Measurements from ENCODE around the gene ADGRL2.
A peak's percentile ranks its signal among the peaks of the same experiment; 100 is the strongest.

The ADGRL2 gene

DNA sequence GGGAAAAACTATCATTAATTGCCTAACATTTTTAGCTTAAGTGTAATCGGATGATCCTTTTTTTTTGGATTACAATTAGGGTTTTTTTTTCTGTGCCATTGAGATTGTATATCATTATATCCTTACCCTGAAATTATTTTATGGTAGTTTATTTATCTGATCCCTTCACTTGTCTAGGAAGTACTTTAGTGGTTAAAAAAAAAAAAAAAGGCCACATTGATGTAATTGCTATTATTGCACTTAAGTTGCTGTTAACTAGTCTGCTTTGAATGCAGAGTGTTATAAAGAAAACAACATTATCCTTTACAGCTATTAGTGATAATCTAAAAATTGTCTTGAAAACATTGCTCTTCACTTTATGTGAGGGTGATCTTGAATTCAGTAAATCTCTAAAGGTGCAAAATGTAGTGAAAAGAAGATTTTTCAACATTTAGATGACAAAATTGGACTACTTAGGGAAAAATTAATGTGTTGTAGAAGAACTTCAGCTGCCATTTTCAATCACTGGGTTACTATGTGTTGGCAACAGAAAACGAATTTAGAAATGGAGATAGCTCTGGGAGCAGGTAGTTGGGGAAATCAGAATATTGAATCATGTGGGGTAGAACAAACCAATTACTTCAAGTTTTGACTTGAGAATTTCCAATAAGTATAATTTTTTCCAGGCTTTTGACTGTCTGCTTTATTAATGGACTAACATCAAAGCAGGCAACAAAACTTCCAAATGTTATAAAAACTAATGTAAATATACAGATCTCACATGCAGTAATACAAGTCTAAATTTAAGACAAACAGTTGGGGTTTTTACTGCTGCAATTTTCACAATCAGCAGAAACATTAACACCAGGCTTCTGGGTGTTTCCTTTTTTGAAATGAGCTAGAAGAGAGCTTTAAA lies 5.0 kb downstream of the ADGRL2 start:
- Histone ChIP-seq H3K27ac (ENCODE audit: low read depth, low read length) (no peak overlapping the region), H3K9me2 (replicated peaks; ENCODE audit: insufficient read depth, low read length) (no peaks in the 10 kb centered on the region), H3F3A (ENCODE audit: insufficient read depth) (no peaks in the 10 kb centered on the region), H3K4me3 (ENCODE audit: insufficient read depth, low read length, poor library complexity, severe bottlenecking) (no peak overlapping the region), H3K4me2 (ENCODE audit: low read depth, low read length, poor library complexity, severe bottlenecking) (no peak overlapping the region), H4K20me1 (ENCODE audit: low read depth, low read length) (no peaks in the 10 kb centered on the region), H3K27me3 (ENCODE audit: low read length) (no peaks in the 10 kb centered on the region), H3K79me2 (ENCODE audit: insufficient read depth, low read length) (no peaks in the 10 kb centered on the region), H2AFZ (ENCODE audit: low read depth, low read length, severe bottlenecking) (peak overlapping the region; percentile 16), H3K9me3 (ENCODE audit: insufficient read depth, low read length) (no peaks in the 10 kb centered on the region), H3K36me3 (ENCODE audit: low read length) (no peaks in the 10 kb centered on the region), H3K9ac (ENCODE audit: low read length) (no peak overlapping the region)
- TF ChIP-seq, protein P1, sequence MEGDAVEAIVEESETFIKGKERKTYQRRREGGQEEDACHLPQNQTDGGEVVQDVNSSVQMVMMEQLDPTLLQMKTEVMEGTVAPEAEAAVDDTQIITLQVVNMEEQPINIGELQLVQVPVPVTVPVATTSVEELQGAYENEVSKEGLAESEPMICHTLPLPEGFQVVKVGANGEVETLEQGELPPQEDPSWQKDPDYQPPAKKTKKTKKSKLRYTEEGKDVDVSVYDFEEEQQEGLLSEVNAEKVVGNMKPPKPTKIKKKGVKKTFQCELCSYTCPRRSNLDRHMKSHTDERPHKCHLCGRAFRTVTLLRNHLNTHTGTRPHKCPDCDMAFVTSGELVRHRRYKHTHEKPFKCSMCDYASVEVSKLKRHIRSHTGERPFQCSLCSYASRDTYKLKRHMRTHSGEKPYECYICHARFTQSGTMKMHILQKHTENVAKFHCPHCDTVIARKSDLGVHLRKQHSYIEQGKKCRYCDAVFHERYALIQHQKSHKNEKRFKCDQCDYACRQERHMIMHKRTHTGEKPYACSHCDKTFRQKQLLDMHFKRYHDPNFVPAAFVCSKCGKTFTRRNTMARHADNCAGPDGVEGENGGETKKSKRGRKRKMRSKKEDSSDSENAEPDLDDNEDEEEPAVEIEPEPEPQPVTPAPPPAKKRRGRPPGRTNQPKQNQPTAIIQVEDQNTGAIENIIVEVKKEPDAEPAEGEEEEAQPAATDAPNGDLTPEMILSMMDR (IDR thresholded peaks at IDR 0.05; ENCODE audit: insufficient read depth, low read length, poor library complexity, severe bottlenecking) = no peak
- TF ChIP-seq EZH2phosphoT487 (conservative IDR thresholded peaks at IDR 0.05; ENCODE audit: low read length) = no peak

DNA sequence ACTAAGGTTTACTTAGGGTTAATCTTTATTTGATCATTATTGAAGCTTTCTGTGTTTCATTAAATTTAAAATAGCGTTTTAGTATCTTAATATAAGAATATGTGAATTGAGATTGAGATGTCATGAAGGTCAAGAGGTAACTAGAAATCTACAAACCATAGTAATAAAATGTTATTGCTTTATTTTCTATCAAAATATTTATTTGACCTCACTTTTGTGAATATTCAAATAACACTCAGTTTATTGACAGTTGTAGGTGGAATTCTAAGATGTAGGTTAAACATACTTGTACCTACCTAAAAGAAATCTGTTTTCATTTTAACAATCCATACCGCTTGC lies 5.7 kb downstream of the ADGRL2 start:
- Histone ChIP-seq H3K36me3 (ENCODE audit: low read length) (no peaks in the 10 kb centered on the region), H3K9me3 (ENCODE audit: insufficient read depth, low read length) (no peaks in the 10 kb centered on the region), H3K27ac (ENCODE audit: low read depth, low read length) (no peak overlapping the region), H3K4me2 (ENCODE audit: low read depth, low read length, poor library complexity, severe bottlenecking) (no peak overlapping the region), H3K4me3 (ENCODE audit: insufficient read depth, low read length, poor library complexity, severe bottlenecking) (no peak overlapping the region), H3K79me2 (ENCODE audit: insufficient read depth, low read length) (no peaks in the 10 kb centered on the region), H4K20me1 (ENCODE audit: low read depth, low read length) (no peaks in the 10 kb centered on the region), H3K27me3 (ENCODE audit: low read length) (no peaks in the 10 kb centered on the region), H2AFZ (ENCODE audit: low read depth, low read length, severe bottlenecking) (no peak overlapping the region), H3F3A (ENCODE audit: insufficient read depth) (no peaks in the 10 kb centered on the region), H3K9ac (ENCODE audit: low read length) (no peak overlapping the region), H3K9me2 (replicated peaks; ENCODE audit: insufficient read depth, low read length) (no peaks in the 10 kb centered on the region)
- no peak for TF ChIP-seq EZH2phosphoT487 (conservative IDR thresholded peaks at IDR 0.05; ENCODE audit: low read length)
- TF ChIP-seq, protein P1 (IDR thresholded peaks at IDR 0.05; ENCODE audit: insufficient read depth, low read length, poor library complexity, severe bottlenecking) = no peak

DNA sequence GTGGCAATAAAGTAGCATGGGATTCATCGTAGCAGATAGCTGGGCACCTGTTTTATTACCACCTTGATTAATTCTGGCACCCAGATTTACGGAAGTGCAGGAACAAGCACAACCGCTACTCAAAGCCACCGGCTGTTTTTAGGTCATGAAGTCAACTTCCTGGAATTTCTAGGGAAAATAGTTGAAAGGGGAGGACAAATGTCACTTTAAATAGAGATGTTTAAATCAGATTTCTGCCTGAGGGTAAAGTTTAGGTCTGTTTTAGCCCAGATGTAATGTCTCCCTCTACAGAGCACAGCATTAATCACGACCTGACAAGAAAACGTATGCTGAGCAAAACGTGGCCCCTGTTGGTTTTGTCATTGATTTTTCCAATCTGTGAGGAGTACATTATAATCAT lies 8.0 kb downstream of the ADGRL2 start:
- Histone ChIP-seq H4K20me1 (ENCODE audit: low read depth, low read length) (no peaks in the 10 kb centered on the region), H3K9me2 (replicated peaks; ENCODE audit: insufficient read depth, low read length) (no peaks in the 10 kb centered on the region), H3F3A (ENCODE audit: insufficient read depth) (no peaks in the 10 kb centered on the region), H3K79me2 (ENCODE audit: insufficient read depth, low read length) (no peaks in the 10 kb centered on the region), H3K27me3 (ENCODE audit: low read length) (no peaks in the 10 kb centered on the region), H3K9me3 (ENCODE audit: insufficient read depth, low read length) (no peaks in the 10 kb centered on the region), H3K4me2 (ENCODE audit: low read depth, low read length, poor library complexity, severe bottlenecking) (no peak overlapping the region), H3K4me3 (ENCODE audit: insufficient read depth, low read length, poor library complexity, severe bottlenecking) (no peak overlapping the region), H2AFZ (ENCODE audit: low read depth, low read length, severe bottlenecking) (no peak overlapping the region), H3K9ac (ENCODE audit: low read length) (no peak overlapping the region), H3K36me3 (ENCODE audit: low read length) (no peaks in the 10 kb centered on the region), H3K27ac (ENCODE audit: low read depth, low read length) (no peak overlapping the region)
- TF ChIP-seq, protein P1 (IDR thresholded peaks at IDR 0.05; ENCODE audit: insufficient read depth, low read length, poor library complexity, severe bottlenecking) = no peak
- no peak for TF ChIP-seq EZH2phosphoT487 (conservative IDR thresholded peaks at IDR 0.05; ENCODE audit: low read length)
